ENCODE results near the gene CYP2J2.

DNA sequence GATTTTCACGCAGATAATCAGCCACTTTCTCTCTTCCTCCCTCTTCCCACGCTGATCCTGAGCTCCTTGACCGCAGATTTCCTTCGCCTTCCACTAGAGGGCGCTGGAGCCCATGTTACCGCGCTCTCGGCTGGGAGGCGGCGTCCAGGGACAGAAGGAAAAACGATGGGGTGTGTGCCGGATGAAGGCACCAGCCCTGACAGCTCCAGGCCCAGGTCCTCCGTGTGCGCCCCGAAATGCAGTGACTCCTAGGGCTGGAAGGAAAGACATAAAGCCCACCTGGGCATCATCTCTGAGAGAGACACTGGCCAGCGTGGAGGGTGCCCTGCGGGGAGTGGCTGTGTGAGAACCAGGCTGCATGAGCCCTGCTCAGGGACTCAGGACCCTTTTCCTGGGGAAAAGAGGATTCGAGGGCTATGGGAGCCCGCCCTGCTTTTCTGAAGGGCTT is 44.9 kb upstream of the CYP2J2 start:
- TF ChIP-seq, protein P1, sequence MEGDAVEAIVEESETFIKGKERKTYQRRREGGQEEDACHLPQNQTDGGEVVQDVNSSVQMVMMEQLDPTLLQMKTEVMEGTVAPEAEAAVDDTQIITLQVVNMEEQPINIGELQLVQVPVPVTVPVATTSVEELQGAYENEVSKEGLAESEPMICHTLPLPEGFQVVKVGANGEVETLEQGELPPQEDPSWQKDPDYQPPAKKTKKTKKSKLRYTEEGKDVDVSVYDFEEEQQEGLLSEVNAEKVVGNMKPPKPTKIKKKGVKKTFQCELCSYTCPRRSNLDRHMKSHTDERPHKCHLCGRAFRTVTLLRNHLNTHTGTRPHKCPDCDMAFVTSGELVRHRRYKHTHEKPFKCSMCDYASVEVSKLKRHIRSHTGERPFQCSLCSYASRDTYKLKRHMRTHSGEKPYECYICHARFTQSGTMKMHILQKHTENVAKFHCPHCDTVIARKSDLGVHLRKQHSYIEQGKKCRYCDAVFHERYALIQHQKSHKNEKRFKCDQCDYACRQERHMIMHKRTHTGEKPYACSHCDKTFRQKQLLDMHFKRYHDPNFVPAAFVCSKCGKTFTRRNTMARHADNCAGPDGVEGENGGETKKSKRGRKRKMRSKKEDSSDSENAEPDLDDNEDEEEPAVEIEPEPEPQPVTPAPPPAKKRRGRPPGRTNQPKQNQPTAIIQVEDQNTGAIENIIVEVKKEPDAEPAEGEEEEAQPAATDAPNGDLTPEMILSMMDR (IDR thresholded peaks at IDR 0.05) = peak; percentile 93
- no peak for TF ChIP-seq ZFX (IDR thresholded peaks at IDR 0.05; ENCODE audit: borderline replicate concordance)
